NCI-H146 treated with DMSO at 0.1 percent for 48 hours (cell line): ENCODE data around the gene OXTR.

Experiments
- DNase-seq: peaks from one replicate; lab custom pipeline; 2025; ENCODE audit not compliant: unreplicated experiment; lab: John Stamatoyannopoulos, UW

Gene OXTR

DNA sequence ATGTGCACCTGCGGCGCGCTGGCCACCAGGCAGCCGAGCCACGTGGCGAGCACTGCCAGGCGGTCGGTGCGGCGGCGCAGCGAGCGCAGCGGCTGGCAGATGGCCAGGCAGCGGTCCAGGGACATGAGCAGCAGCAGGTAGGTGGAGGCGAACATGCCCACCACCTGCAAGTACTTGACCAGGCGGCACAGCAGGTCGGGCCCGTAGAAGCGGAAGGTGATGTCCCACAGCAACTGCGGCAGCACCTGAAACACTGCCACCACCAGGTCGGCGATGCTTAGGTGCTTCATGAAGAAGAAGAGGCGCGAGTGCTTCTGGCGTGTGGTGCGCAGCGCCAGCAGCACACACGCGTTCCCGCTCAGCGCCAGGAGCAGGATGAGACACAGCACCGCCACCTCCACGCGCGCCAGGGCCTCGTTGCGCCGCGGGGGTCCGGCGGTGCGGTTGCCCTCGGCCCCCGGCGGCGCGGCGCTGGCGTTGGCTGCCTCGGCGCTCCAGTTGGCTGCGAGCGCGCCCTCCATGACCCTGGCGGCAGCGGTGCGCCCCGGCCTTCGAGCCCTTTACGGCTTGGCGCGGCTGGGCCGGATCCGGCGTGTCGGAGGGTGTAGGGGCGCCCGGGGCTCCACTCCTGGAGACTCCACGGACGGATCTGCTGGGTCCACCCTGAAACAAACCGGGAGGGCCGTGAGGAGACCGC, 1.6 kb downstream of the OXTR start:
- no peak for DNase-seq

DNA sequence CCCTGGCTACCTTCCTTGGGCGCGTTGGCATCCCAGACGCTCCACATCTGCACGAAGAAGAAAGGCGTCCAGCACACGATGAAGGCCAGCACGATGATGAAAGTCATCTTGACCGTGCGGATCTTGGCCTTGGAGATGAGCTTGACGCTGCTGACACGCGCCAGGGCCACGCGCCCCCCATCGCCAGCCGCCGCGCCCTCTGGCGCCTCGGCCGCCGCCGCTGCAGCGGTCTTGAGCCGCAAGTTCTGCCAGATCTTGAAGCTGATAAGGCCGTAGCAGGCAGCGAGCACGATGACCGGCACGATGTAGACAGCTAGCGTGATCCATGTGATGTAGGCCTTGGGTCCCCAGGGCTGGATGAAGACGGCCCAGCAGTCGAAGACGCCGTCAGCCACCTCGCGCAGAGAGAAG, 2.2 kb downstream of the OXTR start:
- DNase-seq: no peak

DNA sequence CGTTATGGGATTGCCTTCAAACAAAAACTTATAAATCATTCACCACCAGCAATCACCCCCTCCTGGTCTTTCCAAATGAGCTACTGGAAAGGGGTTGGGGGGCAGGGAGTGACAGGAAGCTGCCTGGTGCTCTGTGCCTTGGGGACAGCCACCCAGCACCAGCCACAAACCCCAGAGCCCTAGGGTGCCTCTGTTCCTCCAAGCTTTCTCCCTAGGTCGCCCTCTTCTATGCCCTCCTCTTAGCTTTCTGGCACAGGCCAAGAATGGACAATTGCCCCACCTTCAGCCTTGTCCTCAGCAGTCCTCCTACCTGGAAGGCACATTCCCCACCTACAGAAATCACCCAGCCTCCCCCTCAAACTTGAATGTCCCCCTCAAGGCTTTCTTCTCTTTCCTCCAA, 3.3 kb downstream of the OXTR start:
- no peak for DNase-seq

DNA sequence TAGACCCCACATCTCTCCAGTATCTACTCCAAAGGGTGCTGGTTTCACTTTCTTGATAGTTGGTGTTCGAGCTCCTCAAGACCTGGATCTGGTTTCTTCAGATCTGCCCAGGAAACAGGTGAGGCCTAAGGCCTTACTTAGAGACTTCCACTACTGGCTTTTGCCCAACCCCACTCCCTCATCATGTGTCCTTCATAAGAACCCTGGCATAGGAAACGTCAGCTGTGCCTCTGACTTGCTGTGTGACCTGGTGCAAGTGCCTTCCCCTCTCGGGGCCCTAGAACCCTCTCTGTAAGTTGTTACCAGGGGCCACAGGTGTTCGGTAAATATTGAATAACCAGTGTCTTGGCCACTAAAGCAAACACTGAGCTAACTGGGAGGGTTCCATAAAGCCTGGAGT, 3.9 kb downstream of the OXTR start:
- no peak for DNase-seq

DNA sequence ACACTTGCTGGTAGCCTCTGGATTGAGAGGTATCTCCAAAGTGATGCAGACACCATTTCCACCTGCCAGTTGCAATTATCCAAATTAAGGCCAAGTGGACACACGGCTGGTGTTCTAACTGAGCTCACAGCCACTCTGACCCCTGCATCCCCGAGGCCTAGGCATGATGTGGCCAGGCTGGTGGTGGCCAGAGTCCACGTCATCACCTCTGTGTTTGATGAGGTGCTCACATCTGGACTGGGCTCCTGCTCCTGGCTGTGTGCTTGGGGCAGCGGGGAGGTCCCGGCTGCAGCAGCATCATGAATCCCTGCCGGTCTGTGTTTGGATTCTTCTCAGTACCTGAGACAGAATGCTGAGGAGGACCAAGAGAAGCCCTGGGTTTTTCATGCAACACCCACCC, 4.9 kb downstream of the OXTR start:
- DNase-seq: no peak

DNA sequence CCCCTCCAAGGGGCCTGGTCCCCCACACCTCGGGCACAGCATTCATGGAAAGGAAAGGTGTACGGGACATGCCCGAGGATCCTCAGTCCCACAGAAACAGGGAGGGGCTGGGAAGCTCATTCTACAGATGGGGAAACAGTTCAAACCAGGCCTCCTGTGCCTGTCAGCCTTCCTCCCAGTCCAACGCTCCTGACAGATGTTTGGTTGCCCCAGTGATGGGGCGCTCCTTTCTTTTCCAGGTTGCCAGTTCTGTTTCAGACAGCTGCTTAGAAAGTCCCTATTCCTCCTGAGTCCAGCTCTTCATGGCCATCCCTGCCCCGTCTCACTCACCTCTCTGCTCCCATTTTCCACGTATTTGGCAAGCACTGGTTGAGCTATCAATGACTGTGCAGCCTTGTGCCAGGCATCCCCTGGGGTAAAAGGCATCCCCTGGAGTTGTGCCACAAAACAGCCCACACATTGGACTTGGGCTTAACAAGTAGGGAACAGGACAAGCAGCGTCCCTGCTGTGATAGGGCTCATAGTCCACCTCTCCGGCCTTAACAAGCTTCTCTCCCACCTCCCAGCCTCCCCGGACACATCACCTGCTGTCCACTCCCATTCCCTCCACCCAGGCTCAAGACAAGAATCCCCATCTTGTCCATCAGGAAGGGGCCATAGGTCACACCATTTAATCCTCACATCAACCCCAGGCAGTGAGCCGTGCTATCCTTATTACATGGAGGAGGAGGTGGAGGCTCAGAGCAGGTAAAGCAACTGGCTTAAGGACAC, 6.6 kb downstream of the OXTR start:
- DNase-seq: no peak

DNA sequence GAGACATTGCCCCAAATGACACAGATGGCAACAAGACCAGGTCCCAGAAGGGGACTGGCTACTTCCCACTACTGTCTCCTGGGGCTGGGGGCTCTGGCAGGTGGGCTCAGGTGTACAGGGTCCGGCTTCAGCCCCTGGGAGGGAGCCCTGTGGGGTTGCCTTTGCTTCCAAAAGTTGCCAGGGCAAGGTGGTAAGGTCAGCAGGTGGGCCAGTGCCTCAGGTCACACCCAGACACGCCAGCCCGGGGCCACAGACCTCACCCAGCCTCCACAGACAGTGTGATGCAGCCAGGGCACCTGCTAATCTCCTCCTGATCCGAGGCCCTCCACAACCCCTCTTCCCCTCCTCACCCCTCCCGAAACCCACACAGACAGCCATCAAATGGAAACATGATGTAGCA, 7.5 kb downstream of the OXTR start:
- DNase-seq: no peak

DNA sequence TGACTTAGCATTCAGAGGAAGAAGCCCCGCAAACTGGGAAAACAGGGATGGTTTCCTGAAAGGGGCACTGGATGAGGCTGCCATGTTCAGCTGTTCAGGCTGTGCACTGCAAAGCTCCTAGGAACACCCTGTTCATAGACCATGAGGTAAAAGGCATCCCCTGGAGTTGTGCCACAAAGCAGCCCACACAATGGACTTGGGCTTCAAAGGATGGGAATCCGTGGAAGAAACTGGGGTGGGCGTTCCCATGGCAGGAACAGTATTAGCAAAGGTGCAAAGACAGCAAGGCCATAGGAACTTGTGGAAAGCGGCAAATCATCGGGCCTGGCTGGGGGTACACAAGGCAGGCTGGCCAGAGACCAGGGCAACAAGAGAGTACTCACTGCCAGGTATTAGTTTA, 8.9 kb downstream of the OXTR start:
- DNase-seq: no peak

DNA sequence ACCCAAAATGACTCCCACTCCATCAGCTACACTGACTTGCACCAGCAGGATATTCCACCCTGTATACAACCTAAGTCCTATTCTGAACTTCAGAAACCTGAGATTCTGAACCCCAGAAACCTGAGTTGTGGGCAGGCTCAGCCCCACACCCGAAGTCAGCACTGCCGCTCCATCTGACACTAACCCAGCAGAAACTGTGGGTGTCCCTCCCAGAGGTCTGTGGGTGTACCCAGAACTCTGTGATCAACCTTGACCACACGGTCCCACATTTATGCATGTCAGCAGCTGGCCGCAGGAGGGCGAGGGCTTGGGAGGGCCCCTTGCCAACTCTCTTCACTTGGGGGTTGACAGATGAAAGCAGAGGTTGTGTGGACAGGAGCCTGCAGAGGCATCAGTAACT, 9.3 kb downstream of the OXTR start:
- no peak for DNase-seq

DNA sequence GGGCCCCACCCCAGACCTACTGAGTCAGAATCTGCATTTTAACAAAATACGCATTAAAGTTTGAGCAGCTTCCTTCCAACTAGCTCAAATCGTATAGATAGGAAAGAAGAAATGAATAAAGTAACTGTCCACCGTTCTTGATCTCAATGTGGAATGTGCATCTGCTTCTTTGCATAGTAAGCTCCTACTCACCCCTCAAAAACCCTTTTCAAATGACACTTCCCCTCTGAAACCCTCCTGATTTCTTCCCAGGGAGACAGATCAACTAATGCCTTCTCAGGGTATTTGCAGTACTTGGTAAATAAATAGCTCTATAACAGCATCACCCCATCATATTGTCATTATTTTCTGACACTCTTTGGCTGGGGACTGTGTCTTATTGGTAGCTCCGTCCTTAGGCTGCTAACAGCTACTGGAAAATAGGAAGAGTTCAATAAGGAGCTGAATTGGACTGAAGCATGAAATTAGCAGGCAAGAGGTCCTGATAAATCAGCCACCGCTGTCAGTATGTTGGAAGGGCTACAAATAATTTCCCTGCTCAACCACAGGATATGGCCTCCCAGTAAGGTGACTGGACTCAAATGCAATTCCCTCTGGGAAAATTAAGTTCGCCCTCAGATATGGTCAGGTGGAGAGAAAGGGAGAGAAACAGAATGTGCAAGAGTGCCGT, 10.2 kb downstream of the OXTR start:
- DNase-seq: no peak

DNA sequence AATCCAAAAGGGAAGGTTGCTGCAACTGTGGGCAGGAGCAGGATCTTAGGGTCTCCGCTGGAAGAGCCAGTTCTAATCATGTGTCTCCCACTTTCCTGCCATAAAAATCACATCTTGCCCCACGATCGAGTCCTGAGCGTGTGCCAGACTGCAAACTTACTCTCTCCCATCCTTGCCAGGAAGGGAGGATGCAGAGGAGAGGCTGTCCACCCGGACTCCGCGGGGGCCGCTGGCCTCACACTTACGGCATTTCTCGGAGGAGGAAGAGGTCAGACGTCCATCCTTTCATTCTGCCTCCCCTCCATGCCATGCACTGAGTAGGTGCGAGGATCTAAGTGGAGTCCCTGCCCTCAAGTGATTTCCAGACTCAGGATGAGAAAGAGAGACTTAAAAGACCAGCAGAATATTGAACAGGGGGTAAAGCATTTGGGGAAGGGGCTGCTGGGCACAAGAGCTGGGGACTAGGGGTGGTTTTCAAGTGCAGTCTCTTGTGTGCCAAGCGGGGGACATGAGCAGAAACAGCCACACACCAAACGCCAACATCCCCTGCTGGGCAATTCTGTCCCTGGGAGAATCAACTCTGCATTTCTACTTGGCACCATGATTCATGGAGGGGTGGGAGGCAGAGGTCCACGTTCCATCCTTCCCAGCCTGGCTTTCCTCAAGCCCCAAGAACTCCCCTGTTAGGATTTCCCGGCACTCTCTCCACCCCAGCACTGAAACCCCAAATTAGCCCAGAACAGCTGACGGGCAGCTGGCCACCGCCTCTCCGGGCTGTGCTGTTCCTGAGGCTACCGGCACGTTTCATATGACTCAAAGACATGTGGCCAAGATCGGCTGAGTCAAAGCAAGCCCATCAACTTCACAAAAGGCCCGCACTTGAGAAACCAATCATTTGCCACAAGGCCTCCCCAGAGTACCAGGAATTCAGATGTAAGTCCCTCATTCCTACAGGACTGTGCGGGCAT, 11.6 kb downstream of the OXTR start:
- no peak for DNase-seq

DNA sequence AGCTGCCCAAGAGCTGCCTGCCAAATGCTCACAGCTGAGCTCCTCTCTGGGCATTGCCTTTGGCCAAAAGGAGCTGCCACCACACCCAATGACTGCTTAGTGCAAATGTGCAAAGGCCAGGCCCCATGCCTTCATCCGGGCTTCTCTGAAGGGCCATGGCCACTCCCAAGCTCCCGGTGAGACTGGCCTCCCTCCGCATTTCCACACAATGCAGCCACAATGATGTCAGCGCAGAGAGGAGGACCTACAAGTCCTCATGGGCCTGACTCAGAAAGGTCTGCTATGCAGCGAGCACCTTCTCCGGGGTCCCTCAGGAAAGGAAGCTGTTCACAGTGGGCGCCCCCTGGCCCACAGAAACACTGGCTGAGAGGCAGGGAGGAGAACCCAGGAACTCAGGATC, 12.7 kb downstream of the OXTR start:
- DNase-seq: no peak

DNA sequence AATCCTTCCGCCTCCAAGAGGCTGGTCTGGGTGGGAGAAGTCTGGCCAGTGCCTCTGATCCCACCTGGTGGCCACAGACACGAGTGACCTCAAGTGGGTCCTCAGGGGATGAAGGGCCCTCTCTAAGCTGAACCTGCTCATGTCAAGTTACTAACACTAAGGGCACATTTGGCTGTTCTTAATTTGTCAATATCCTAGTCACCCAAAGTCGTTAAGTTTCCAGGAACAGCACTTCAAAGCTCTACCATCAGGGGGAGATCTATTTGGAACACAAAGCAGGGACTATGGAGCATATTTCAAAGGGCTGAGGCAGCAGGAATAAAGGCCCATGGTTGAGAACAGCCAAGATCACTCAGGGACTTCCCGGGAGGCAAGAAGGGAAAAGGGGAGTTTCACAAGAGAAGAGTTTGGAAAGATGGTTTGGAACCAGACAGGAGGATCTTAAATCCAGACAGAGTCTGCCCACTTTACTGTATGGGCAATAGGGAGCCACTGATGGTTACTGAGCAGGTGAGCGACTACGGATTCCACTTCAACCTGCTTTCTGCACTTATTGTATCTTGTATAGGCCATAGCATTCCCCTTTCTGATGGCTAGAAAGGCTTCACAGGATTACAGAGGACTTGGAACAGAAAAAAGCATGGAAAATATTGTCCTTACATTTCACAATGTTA, 13.7 kb downstream of the OXTR start:
- no peak for DNase-seq

DNA sequence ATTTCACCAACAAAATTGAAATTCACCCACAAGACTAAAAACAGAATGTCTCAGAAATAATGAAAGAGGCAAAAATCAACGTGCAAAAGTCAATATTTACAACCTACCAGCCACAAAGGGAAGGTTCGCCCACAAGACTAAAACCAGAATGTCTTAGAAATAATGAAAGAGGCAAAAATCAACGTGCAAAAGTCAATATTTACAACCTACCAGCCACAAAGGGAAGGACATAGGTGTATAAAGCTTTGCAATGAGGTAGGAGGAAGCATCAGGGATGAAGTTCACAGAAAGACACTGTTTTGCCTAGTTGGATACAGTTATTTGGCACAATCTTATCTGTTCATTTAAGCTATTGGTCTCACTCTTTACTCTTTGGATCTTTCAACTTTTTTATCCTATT, 14.3 kb downstream of the OXTR start:
- DNase-seq: no peak

DNA sequence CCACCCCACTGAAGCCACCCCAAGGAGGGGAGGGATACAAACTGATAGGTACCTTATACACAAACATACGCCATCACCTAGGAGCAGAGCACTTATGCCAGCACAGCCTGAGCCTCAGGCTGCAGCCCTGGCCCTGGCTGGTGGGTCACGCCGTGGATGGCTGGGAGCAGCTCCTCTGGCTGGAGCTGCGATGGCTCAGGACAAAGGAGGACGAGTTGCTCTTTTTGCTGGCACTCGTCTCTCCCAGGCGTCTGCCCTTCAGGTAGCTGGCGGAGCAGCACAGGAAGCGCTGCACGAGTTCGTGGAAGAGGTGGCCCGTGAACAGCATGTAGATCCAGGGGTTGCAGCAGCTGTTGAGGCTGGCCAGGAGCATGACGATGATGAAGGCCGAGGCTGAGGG, 16.6 kb downstream of the OXTR start:
- DNase-seq: no peak

DNA sequence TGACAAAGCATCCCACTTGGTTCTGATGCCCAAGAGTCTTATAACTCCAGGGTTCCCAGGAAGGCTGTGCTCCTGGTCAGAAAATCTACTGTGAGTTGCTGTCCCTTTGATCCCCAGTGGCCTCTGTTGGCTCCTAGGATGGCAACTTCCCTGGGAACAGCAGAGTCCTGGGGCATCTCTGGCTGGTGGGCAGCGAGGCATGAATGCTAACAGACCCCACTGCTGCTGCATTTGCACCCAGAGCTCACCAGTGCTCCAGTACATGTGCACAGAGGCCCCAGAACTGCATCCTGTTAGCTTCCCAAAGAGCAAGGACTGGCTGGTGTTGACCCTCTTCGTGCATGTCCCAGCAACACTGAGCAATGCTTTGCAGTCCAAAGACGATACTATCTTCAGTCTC, 20.1 kb downstream of the OXTR start:
- DNase-seq: no peak

DNA sequence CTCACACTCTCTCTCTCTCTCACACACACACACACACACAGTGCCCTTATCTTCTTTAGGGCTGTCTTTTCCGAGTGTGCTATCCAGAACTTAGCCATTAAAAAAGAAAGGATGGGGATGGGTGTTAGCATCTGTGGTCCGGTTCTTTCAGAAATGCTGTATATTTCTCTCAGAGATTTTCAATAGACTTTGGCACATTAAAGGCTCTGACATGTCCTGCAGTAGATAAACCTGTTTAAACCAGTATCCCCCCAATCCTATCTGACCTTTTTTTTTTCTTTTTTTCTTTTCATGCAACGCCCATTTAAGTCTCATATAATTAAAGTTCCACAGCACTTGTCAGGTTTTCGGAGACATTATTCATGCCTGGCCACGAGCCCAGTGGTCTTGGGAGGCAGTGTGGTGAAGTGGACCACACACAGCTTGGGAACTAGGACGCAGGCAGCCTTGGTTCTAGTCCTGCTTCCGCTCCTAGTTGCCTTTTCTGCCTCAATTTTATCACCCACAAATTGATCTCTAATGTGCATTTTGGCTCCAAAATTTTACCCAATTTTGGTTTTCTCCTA, 22.6 kb downstream of the OXTR start:
- no peak for DNase-seq

DNA sequence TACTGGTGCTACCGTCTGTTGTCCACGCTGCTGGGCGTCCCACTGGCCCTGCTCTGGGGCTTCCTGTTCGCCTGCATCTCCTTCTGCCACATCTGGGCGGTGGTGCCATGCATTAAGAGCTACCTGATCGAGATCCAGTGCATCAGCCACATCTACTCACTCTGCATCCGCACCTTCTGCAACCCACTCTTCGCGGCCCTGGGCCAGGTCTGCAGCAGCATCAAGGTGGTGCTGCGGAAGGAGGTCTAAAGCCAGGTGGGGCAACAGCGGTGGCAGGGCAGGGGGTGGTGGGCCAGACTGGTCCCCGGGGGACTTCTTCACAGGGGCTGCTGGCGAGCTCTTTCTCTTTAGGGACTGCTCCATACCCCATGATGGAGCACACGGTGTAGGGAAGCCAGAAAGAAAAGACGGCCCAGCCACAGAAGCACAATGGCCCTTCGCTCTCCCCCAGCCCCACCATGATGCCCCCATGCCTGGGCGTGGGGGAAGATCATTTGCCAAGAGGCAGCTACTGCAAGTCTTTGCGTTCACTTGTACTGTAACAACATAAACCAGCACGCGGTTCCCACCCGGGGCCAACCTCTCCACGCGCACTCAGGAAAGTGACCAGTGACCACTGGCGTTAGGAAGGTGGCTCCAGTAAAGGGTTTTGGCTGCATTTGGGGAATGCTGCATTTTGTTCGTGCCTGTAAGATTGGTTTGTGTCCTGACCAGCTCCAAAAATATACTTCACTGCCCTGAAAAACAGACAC, 23.6 kb downstream of the OXTR start:
- no peak for DNase-seq

DNA sequence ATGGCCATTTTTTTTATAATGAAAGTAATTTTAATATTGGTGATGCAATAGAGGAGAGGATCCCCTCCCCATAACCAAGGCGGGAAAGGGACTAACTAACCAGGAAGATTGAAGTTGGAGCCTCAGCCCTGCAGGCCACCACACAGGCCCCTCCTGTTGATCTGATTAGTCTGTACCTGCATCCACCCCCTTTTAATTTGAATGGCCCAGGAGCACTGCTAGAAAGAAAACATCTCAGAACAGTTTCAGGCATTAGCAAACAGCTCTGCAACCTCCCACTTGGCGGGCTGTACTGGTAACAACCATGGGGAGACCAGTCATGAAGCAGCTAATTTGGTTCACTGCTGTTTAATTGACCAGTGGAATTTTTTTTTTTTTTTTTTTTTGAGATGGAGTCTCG, 25.5 kb downstream of the OXTR start:
- no peak for DNase-seq
